ENCODE results near the gene FOXL2.
A peak's percentile ranks its signal among the peaks of the same experiment; 100 is the strongest.

The FOXL2 gene

GRCh38 chr3:138945709-138946662 is 951 bp downstream of the FOXL2 start:
- DNase-seq (ENCODE audit: low read depth), result no peak

- no peak for DNase-seq (ENCODE audit: low read depth)
Measured at GRCh38 chr3:138944929-138945708, 1.8 kb downstream of the FOXL2 start.

DNA sequence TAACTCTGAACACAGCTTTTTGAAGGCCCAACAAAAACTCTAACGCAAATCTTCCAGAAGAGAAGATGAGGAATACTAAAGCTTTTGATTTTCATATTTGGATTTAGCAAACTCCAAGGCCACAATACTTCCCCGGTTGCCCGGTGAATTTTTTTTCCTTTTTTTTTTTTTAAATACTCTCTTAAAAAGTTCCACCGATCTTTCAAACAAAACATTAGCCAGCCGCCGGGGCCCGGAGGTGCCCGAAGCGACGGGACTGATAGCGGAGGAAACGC is 2.3 kb downstream of the FOXL2 start:
- no peak for DNase-seq (ENCODE audit: low read depth)

GRCh38 chr3:138943724-138944653 is 2.9 kb downstream of the FOXL2 start:
- no peak for DNase-seq (ENCODE audit: low read depth)

DNA sequence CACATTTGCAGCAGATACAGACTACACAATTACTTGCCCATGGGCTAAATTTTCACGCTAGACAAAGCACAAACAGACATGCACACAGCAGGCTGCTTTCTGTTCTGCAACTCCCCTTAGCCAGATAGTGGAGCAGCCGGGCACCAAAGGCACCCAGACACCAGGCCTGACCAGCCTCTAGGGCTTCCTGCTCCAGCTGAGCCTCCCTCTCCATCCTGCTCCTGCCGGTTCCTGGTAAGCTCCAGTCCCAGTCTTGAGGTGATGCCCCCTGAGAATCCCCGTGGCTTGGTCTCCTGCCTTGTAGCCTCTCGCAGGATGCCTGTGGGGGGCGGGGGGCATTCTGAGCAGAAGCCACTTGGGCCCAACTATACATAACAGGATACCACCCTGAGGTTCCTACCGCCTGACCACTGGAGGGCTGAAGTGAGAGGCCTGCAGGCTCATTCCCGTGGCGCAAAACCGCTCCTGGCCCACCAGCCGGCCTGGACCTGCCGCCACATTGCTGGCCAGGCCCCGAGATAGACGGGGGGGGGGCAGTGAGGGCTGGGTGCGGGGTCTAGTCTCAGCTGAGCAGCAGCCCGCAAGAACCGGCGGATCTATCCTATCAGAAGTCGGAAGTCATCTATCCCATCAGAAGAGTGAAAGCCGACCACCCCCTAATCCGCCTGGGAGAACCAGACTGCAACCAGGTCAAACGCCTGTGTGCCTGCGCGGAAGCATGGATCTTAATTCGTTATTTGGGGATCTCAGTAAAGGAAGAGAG is 3.9 kb downstream of the FOXL2 start:
- DNase-seq (ENCODE audit: low read depth), result no peak

GRCh38 chr3:138942271-138942670 is 4.7 kb downstream of the FOXL2 start:
- no peak for DNase-seq (ENCODE audit: low read depth)

- DNase-seq (ENCODE audit: low read depth), result no peak
Measured at GRCh38 chr3:138941259-138941885, 5.6 kb downstream of the FOXL2 start.

DNA sequence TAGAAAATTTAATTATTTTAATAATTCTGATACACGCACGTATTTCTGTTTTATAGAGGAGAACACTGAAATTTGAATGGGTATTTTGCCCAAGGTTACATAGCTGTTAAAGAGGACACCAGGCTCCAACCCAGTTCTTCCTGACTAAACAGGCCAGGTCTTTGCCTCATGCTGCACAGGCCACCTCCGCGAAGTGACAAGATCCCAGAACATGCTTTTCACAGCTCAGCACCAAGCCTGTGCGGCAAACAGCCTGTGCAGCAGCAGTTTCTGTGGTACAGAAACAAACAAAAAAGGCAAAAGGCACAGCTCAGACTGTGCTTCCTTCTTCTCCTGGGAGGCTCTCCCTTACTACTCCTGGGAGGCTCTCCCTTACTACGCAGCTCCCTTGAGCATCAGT is 6.5 kb downstream of the FOXL2 start:
- DNase-seq (ENCODE audit: low read depth), result no peak

GRCh38 chr3:138939561-138940241 is 7.2 kb downstream of the FOXL2 start:
- DNase-seq (ENCODE audit: low read depth), result no peak

GRCh38 chr3:138938877-138939560 is 7.9 kb downstream of the FOXL2 start:
- DNase-seq (ENCODE audit: low read depth), result no peak

- no peak for DNase-seq (ENCODE audit: low read depth)
Measured at GRCh38 chr3:138938056-138938876, 8.7 kb downstream of the FOXL2 start.

DNA sequence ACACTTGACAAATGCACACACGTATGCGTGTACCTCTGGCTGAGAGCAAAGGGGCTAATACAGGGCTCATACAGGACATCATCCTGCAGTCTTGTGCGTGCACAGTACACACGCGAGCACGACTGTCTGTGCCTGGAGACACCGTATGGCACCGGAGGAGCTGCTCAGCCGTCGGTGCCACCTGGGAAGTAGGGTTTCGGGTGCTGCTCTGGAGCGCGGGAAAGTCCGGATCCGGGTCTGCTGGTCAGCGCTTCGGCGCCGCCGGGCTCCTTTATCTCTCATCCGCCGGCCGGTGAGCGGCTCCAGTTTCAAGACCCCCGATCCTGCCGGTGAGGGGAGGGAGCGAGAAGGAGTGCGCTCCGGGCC is 9.3 kb downstream of the FOXL2 start:
- no peak for DNase-seq (ENCODE audit: low read depth)

GRCh38 chr3:138936741-138937689 is 9.9 kb downstream of the FOXL2 start:
- DNase-seq (ENCODE audit: low read depth), result no peak

- peak; percentile 45 for DNase-seq (ENCODE audit: low read depth)
Measured at GRCh38 chr3:138935863-138936740, 10.8 kb downstream of the FOXL2 start.

GRCh38 chr3:138935505-138935862 is 11.5 kb downstream of the FOXL2 start:
- DNase-seq (ENCODE audit: low read depth), result no peak

- no peak for DNase-seq (ENCODE audit: low read depth)
Measured at GRCh38 chr3:138933981-138934691, 12.8 kb downstream of the FOXL2 start.

Measured in activated T-helper 1 cell treated with Interleukin-2 at 50 U/mL for 16 hours (primary cell).